GM13976 (cell line): ENCODE data around the gene RAB20.

Experiments used
- DNase-seq: peaks from one replicate; pipeline ENCODE4 v3.0.0; 2012; ENCODE audit warnings: low spot score
- CTCF ChIP-seq: IDR thresholded peaks from 2 replicates; pipeline ENCODE4 v1.5.1; 2012; ENCODE audit warnings: borderline replicate concordance, mild to moderate bottlenecking; ENCODE audit not compliant: insufficient read depth; ENCODE audit errors: extremely low read depth, missing control alignments, control extremely low read depth
- in situ Hi-C: fragments of 300-500 bp; cut with MboI; formaldehyde crosslinking; loops from one replicate; pipeline ENCODE4 v1.12.0; 2022; ENCODE audit warnings: low sequenced_read_pairs, mixed read lengths, inconsistent platforms; ENCODE audit not compliant: unreplicated experiment

The RAB20 gene

GRCh38 chr13:110520431-110521295, 40.9 kb downstream of the RAB20 start:
- in situ Hi-C loops, result no loop called here
- DNase-seq, result no peak
- TF ChIP-seq CTCF, result no peak

GRCh38 chr13:110519506-110519905, 42.0 kb downstream of the RAB20 start:
- TF ChIP-seq CTCF, result no peak
- in situ Hi-C loops, result no loop called here

GRCh38 chr13:110519046-110519445, 42.5 kb downstream of the RAB20 start:
- in situ Hi-C loops, result no loop called here
- no peak for TF ChIP-seq CTCF
- DNase-seq, result no peak

More at GRCh38 chr13:110519506-110519905, 42.0 kb downstream of the RAB20 start:
- DNase-seq, result no peak

- in situ Hi-C loops, result no loop called here
- DNase-seq, result no peak
- no peak for TF ChIP-seq CTCF
Measured at GRCh38 chr13:110518571-110518970, 43.0 kb downstream of the RAB20 start.

GRCh38 chr13:110518226-110518525, 43.3 kb downstream of the RAB20 start:
- TF ChIP-seq CTCF, result no peak
- no peak for DNase-seq
- in situ Hi-C loops, result no loop called here

GRCh38 chr13:110517505-110518225, 43.9 kb downstream of the RAB20 start:
- no peak for DNase-seq
- TF ChIP-seq CTCF, result no peak
- in situ Hi-C loops, result no loop called here

GRCh38 chr13:110516500-110516899, 45.0 kb downstream of the RAB20 start:
- TF ChIP-seq CTCF, result no peak
- no peak for DNase-seq
- in situ Hi-C loops, result no loop called here
